Astrocyte of the cerebellum (primary cell): ENCODE data around the gene CSE1L.

ENCODE experiments used
- DNase-seq: peaks from one replicate; pipeline ENCODE4 v3.0.0-alpha.2; 2011; ENCODE audit warnings: low read depth
- H3K4me3 ChIP-seq: 2 replicates; pipeline ENCODE4 v1.5.1; 2011; ENCODE audit warnings: mild to moderate bottlenecking, low read depth, low read length, moderate library complexity
- in situ Hi-C: cut with HindIII; loops from 2 replicates; pipeline ENCODE4 v1.10.0; 2017; ENCODE audit warnings: low sequenced_read_pairs
- TF ChIP-seq, protein P1 (sequence below): IDR thresholded peaks from 2 replicates; pipeline ENCODE4 v1.5.1; 2012; ENCODE audit warnings: low read length, low read depth, moderate library complexity, mild to moderate bottlenecking; ENCODE audit errors: missing control alignments

The CSE1L gene

GRCh38 chr20:49037962-49038387 lies 8.1 kb upstream of the CSE1L start:
- no peak for DNase-seq
- H3K4me3 ChIP-seq: no peak overlapping the region
- TF ChIP-seq, protein P1, sequence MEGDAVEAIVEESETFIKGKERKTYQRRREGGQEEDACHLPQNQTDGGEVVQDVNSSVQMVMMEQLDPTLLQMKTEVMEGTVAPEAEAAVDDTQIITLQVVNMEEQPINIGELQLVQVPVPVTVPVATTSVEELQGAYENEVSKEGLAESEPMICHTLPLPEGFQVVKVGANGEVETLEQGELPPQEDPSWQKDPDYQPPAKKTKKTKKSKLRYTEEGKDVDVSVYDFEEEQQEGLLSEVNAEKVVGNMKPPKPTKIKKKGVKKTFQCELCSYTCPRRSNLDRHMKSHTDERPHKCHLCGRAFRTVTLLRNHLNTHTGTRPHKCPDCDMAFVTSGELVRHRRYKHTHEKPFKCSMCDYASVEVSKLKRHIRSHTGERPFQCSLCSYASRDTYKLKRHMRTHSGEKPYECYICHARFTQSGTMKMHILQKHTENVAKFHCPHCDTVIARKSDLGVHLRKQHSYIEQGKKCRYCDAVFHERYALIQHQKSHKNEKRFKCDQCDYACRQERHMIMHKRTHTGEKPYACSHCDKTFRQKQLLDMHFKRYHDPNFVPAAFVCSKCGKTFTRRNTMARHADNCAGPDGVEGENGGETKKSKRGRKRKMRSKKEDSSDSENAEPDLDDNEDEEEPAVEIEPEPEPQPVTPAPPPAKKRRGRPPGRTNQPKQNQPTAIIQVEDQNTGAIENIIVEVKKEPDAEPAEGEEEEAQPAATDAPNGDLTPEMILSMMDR: no peak
- in situ Hi-C loops: no loop called here

DNA sequence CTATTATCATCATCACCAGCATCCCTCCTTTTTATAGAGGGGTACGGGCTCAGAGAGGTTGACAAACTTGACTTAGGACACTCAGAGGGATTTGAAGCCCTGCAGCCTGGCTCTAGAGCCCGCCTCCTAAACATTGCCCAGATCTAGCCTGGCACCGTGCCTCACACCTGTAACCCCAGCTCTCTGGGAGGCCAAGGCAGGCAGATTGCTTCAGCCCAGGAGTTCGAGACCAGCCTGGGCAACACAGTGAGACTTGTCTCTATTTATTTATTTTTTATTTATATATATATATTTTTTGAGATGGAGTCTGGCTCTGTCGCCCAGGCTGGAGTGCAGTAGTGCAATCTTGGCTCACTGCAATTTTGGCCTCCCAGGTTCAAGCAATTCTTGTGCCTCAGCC lies 6.3 kb upstream of the CSE1L start:
- no peak for DNase-seq
- H3K4me3 ChIP-seq: no peak overlapping the region
- TF ChIP-seq, protein P1: no peak
- in situ Hi-C loops: no loop called here

GRCh38 chr20:49043000-49043399 lies 3.1 kb upstream of the CSE1L start:
- in situ Hi-C loops: no loop called here
- no peak overlapping the region for H3K4me3 ChIP-seq
- DNase-seq: no peak
- TF ChIP-seq, protein P1: no peak

DNA sequence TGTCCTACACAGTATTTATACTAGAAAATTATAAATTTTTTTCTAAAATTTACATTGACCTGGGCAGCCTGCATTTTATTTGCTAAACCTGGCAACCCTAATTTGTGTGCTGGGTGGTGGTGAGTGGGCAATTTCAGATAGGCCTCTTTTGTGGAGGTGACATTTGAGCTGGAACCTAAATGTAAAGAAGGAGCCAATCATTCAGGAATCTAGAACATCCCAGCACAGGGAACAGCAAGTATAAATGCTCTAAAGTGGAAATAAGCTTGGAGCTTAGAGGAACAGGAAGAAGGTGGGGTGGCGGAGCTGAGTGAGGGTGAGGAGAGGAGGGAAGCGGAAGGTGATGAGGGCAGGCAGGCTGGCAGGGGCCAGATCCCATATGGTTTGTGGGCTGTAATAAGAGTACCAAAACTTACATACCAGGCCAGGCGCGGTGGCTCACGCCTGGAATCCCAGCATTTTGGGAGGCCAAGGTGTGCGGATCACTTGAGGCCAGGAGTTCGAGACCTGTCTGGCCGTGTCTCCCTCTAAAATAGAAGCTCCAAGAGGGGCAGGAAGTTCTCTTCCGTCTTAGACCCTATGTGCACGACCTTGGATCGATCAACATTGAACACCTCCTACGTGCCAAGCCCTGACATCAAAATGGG lies 549 bp upstream of the CSE1L start:
- no peak for DNase-seq
- H3K4me3 ChIP-seq: peak overlapping the region; percentile 98
- in situ Hi-C loops: no loop called here
- TF ChIP-seq, protein P1: no peak

GRCh38 chr20:49052334-49052733 lies 6.2 kb downstream of the CSE1L start:
- H3K4me3 ChIP-seq: no peak overlapping the region
- TF ChIP-seq, protein P1: no peak
- no peak for DNase-seq
- in situ Hi-C loops: no loop called here

DNA sequence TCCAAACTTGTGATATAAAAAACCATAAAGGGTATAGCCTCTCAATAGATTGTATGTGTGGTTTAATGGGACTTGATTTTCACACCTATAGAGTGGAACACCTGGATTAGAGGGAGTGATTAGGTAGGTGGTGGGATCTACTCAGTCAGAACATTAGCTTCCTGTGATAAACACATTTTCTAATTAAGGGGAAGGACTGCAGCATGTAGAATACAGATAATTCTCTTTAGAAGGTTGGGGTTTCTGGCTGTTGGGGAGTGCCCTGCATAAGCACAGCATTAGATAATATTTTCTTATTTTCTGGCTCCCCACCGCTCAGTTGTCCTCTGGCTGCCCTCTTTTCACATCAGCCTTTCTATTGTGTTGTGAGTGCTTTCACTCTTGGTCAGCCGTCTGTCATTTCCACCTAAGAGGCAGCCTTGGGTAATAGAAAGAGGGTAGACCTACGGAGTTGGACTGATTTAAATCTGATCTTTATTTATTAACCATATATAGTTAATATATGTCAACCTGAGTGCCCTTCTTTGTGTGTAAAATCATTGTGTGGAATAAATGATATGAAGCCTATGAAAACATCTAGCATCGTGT lies 8.0 kb downstream of the CSE1L start:
- H3K4me3 ChIP-seq: no peak overlapping the region
- TF ChIP-seq, protein P1: no peak
- in situ Hi-C loops: no loop called here
- DNase-seq: no peak
